ENCODE data around the gene TMEM53.

Gene TMEM53

DNA sequence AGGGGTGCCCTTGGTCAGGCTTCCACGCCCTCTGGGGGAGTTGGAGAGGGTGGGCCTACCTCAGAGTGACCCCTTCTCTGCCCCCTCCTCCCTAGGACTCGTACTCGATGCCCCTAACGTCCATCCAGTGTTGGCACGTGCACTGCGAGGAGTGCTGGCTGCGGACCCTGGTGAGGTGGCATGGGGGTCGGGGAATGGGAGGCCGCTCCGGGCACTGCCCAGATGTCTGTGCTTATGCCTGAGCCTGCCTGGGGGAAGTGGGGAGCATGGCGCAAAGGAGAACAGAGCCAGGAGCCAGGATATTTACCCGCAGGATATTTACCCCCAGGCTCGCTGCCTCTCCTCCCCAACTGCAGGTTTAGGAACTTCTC, 24.5 kb downstream of the TMEM53 start:
- POLR2A ChIA-PET, result no interaction called here
- H3K4me3 ChIP-seq (ENCODE audit: low read depth, low read length), result no peak overlapping the region
- CTCF ChIA-PET, result interaction anchor here (4.0 to 13.0 kb wide), 4 partner anchors 13 to 271 kb away, joined by 67 to 462 read pairs (median 174); no protein-coding TSS in a partner anchor
- TF ChIP-seq CTCF (IDR thresholded peaks at IDR 0.05; ENCODE audit: insufficient read depth, low read length, missing control alignments), result no peak
- no peak for DNase-seq (ENCODE audit: low read depth, low spot score)

DNA sequence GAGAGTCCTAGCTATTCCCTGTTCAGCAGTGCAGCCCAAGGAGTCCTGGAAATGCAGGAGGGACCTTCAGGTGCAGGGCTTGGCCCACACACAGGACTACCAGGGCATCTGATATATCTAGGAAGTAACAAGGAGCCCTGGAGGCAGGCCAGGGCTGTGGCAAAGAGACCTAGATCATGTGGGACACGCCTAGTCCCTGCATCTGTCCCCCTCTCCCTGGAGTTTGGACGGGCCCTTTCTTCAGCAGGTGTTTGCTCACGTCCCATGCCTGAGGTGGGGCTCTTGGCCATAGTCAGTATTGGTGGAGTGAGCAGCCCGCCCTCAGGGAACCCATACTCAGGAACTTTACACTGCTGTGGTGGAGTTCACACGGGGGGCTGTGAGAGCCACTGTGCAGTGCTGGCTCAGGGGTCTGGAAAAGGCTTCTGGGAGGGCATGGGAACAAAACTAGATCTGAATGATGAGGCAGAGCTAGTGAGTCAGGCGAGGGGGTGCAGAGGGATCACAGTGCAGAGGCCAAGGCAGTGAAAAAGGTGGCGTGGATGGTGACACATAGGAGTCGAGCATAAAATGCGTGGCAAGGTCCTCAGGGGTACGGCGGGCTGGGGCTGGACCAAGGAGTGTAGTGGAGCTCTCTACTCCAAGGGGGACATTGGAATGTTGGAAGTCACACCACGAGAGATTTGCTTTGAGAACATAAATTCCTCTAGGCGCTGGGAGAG, 25.6 kb downstream of the TMEM53 start:
- ChIA-PET POLR2A (no interaction called here), CTCF (interaction anchor here (1.0 to 13.0 kb wide), 8 partner anchors 8 to 331 kb away, joined by 3 to 462 read pairs (median 5); no protein-coding TSS in a partner anchor)
- TF ChIP-seq CTCF (IDR thresholded peaks at IDR 0.05; ENCODE audit: insufficient read depth, low read length, missing control alignments), result no peak
- DNase-seq (ENCODE audit: low read depth, low spot score), result no peak
- no peak overlapping the region for H3K4me3 ChIP-seq (ENCODE audit: low read depth, low read length)

- CTCF ChIA-PET, result interaction anchor here (0.9 to 13.0 kb wide), 11 partner anchors 8 to 430 kb away, joined by 4 to 462 read pairs (median 5); no protein-coding TSS in a partner anchor
- H3K4me3 ChIP-seq (ENCODE audit: low read depth, low read length), result no peak overlapping the region
- DNase-seq (ENCODE audit: low read depth, low spot score), result no peak
- POLR2A ChIA-PET, result no interaction called here
- TF ChIP-seq CTCF (IDR thresholded peaks at IDR 0.05; ENCODE audit: insufficient read depth, low read length, missing control alignments), result no peak
These were observed 26.4 kb downstream of the TMEM53 start for GRCh38 chr1:44647896-44648295.

DNA sequence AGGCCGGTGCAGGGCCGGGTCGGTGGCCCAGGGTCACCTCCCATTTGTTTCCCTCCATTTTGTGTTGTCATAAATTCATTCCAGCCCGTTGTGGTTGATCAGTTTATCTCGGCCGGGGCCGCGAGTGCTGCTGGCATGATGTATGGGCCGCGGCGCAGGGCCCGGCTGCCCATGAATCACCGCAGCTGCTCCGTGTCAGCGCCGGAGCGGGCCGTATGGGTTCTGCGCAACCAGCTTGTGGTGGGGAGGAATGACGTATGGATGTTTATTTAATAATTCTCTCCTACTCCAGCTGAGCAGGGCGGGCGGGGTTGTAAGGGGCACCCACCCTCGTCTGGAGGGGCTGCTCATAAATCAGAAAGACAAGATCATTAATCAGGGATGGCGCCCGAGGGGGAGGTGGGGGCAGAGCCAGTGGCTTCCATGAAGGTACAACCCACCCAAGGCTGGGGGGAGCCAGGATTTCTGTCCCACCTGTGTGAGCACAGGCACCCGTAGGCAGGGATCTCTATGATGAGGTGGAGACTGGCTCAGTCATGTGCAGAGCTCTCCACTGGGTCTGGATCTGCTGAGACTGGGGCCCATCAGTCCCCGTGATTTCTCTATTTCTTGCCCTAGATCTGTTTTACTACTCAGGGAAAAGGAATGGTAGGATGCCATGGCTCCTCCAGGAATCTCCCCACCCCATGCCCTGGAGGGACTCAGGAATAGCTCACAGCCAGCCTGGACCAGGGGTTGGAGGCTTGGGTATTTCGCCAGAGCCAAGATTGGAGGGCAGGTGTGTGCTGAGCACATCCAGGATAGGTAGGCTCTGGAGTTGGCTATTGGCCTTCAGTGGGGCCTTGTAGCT, 27.8 kb downstream of the TMEM53 start:
- TF ChIP-seq CTCF (IDR thresholded peaks at IDR 0.05; ENCODE audit: insufficient read depth, low read length, missing control alignments), result no peak
- DNase-seq (ENCODE audit: low read depth, low spot score), result no peak
- CTCF ChIA-PET, result interaction anchor here (1.0 to 13.0 kb wide), 8 partner anchors 8 to 429 kb away, joined by 4 to 462 read pairs (median 8); no protein-coding TSS in a partner anchor
- POLR2A ChIA-PET, result interaction anchor here (0.9 to 1.5 kb wide), 3 partner anchors 15 to 29 kb away, joined by 3 to 4 read pairs (median 4); no protein-coding TSS in a partner anchor
- no peak overlapping the region for H3K4me3 ChIP-seq (ENCODE audit: low read depth, low read length)

DNA sequence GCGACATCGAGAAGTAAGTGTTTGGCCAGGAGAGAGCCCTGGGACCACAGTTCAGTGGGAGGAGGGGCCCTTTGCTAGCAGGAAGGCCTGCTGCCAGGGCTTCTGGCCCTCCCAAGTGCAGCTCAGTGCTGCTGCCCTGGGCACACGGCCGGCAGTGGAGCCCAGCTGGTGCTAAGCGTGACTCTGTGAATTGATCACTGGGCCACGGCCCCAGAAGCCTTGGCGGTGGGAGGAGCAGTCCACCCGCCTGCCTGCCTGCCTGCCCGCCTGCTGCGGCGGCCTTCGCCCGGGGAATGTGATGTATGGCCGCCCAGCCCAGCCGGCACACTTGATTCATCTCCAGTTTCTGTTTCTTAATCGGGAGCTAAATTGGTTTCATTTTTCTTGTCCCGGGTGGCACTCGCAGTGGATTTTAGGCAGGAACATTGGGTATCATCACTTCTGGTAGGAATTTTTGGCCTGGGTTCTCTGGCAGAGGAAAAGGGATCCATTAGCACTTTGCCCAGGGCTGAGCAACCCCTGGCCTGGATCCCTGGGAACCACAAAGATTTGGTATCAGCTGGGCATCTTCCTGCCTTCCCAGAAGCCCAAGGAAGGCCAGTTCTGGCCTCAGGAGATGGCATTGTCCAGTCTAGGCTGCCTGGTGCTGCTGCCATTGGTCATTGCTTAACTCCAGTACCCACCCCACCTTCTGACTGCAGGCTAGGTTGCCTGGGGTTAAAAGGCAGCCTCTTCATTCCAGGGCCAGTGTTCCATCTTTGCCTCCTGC, 28.6 kb downstream of the TMEM53 start:
- DNase-seq (ENCODE audit: low read depth, low spot score), result no peak
- no peak for TF ChIP-seq CTCF (IDR thresholded peaks at IDR 0.05; ENCODE audit: insufficient read depth, low read length, missing control alignments)
- ChIA-PET POLR2A (interaction anchor here (1.5 kb wide), 1 partner anchor 17 kb away, joined by 4 read pairs; no protein-coding TSS in a partner anchor), CTCF (interaction anchor here (13.0 kb wide), 1 partner anchor 40 kb away, joined by 462 read pairs; no protein-coding TSS in a partner anchor)
- H3K4me3 ChIP-seq (ENCODE audit: low read depth, low read length), result no peak overlapping the region

All from AG04449 (cell line).